Skeletal muscle tissue (tissue), 4 donors: ENCODE data around the gene SETD4. TPM values are rescaled to one million over a fixed set of nuclear protein-coding genes. Genes with fewer than 3 reads are reported as not detected.

Source experiments
- H3K27ac ChIP-seq: one replicate; pipeline ENCODE4 v1.7.0; 2013; ENCODE audit warnings: mild to moderate bottlenecking, low read depth, low read length, inconsistent platforms
- H3K27me3 ChIP-seq, 3 donors: one replicate each; pipeline ENCODE4 v1.7.0; 2013; ENCODE audit warnings: low read length in 3 of 3; ENCODE audit not compliant: control insufficient read depth in 3 of 3, insufficient read depth in 3 of 3
- H3K36me3 ChIP-seq, 3 donors: one replicate each; pipeline ENCODE4 v1.7.0; 2013; ENCODE audit warnings: low read length in 3 of 3; ENCODE audit not compliant: control insufficient read depth in 3 of 3, insufficient read depth in 3 of 3
- H3K4me1 ChIP-seq, 3 donors: one replicate each; pipeline ENCODE4 v1.7.0; 2013; ENCODE audit warnings: low read length in 3 of 3, mild to moderate bottlenecking in 3 of 3; ENCODE audit not compliant: control insufficient read depth in 3 of 3, insufficient read depth in 3 of 3
- H3K4me3 ChIP-seq, 3 donors: one replicate each; pipeline ENCODE4 v1.7.0; 2013; ENCODE audit warnings: low read length in 3 of 3
- H3K9ac ChIP-seq, 3 donors: one replicate each; pipeline ENCODE4 v1.7.0; 2013; ENCODE audit warnings: low read length in 3 of 3, mild to moderate bottlenecking in 3 of 3, moderate library complexity in 2 of 3, low read depth in 1 of 3
- H3K9me3 ChIP-seq, 3 donors: one replicate each; pipeline ENCODE4 v1.7.0; 2013; ENCODE audit warnings: low read length in 3 of 3; ENCODE audit not compliant: control insufficient read depth in 3 of 3
- total RNA-seq: library from RNA; depleted of rRNA; stranded (reverse); fragments of >200 nt; gene quantifications from one replicate; pipeline ENCODE4 v1.2.3, GENCODE V29; 2014
- donor health status: Osteomylitis.

Gene SETD4
- total RNA-seq, 1 donor from 2014 or later: 14.1 TPM

- Histone ChIP-seq H3K9ac (no peak overlapping the region), H3K4me1 (no peaks in the 10 kb centered on the region), H3K27me3 (peaks cover 0 to 9% (median 2%) of the 10 kb centered on the region in 3 donors), H3K27ac (no peak overlapping the region), H3K9me3 (no peaks in the 10 kb centered on the region), H3K4me3 (no peak overlapping the region), H3K36me3 (no peaks in the 10 kb centered on the region)
Measured at GRCh38 chr21:35995522-35996088, 64.7 kb downstream of the SETD4 start.

GRCh38 chr21:35994613-35995012 is 65.7 kb downstream of the SETD4 start:
- H3K4me3 ChIP-seq: no peak overlapping the region
- no peaks in the 10 kb centered on the region for H3K9me3 ChIP-seq
- no peaks in the 10 kb centered on the region for H3K4me1 ChIP-seq
- H3K27ac ChIP-seq: no peak overlapping the region
- H3K27me3 ChIP-seq: peaks cover 0 to 9% (median 2%) of the 10 kb centered on the region in 3 donors
- no peaks in the 10 kb centered on the region for H3K36me3 ChIP-seq
- no peak overlapping the region for H3K9ac ChIP-seq

GRCh38 chr21:35993875-35994490 is 66.3 kb downstream of the SETD4 start:
- Histone ChIP-seq H3K27me3 (peaks cover 0 to 9% (median 2%) of the 10 kb centered on the region in 3 donors), H3K4me1 (peaks cover 1 to 5% (median 4%) of the 10 kb centered on the region in 3 donors), H3K9ac (no peak overlapping the region), H3K27ac (no peak overlapping the region), H3K36me3 (no peaks in the 10 kb centered on the region), H3K4me3 (no peak overlapping the region), H3K9me3 (no peaks in the 10 kb centered on the region)

- Histone ChIP-seq H3K9me3 (no peaks in the 10 kb centered on the region), H3K36me3 (no peaks in the 10 kb centered on the region), H3K4me3 (no peak overlapping the region), H3K4me1 (peaks cover 3 to 8% (median 6%) of the 10 kb centered on the region in 3 donors), H3K27me3 (peaks cover 0 to 9% (median 0%) of the 10 kb centered on the region in 3 donors), H3K27ac (no peak overlapping the region), H3K9ac (no peak overlapping the region)
Measured at GRCh38 chr21:35991131-35991530, 69.2 kb downstream of the SETD4 start.

GRCh38 chr21:35990609-35991008 is 69.7 kb downstream of the SETD4 start:
- Histone ChIP-seq H3K9ac (no peak overlapping the region), H3K4me1 (peaks cover 3 to 8% (median 6%) of the 10 kb centered on the region in 3 donors), H3K36me3 (no peaks in the 10 kb centered on the region), H3K9me3 (no peaks in the 10 kb centered on the region), H3K27ac (no peak overlapping the region), H3K27me3 (peaks cover 0 to 9% (median 0%) of the 10 kb centered on the region in 3 donors), H3K4me3 (no peak overlapping the region)

- H3K9me3 ChIP-seq: no peaks in the 10 kb centered on the region
- no peak overlapping the region for H3K27ac ChIP-seq
- H3K9ac ChIP-seq: peak overlapping the region in 1 of 3 donors; percentile 40
- H3K4me3 ChIP-seq: peak overlapping the region in 2 of 3 donors; percentile 32 to 42
- peaks cover 3 to 8% (median 6%) of the 10 kb centered on the region in 3 donors for H3K4me1 ChIP-seq
- H3K27me3 ChIP-seq: peaks cover 0 to 4% (median 0%) of the 10 kb centered on the region in 3 donors
- no peaks in the 10 kb centered on the region for H3K36me3 ChIP-seq
Measured at GRCh38 chr21:35989138-35989735, 71.1 kb downstream of the SETD4 start.

GRCh38 chr21:35988416-35989137 is 71.7 kb downstream of the SETD4 start:
- Histone ChIP-seq H3K27me3 (no peaks in the 10 kb centered on the region), H3K36me3 (no peaks in the 10 kb centered on the region), H3K4me3 (peak overlapping the region in 1 of 3 donors; percentile 42), H3K4me1 (peaks cover 3 to 8% (median 6%) of the 10 kb centered on the region in 3 donors), H3K27ac (no peak overlapping the region), H3K9me3 (peaks cover 0 to 3% (median 3%) of the 10 kb centered on the region in 3 donors), H3K9ac (no peak overlapping the region)

GRCh38 chr21:35987475-35987874 is 72.9 kb downstream of the SETD4 start:
- H3K9me3 ChIP-seq: peaks cover 0 to 4% (median 3%) of the 10 kb centered on the region in 3 donors
- H3K4me1 ChIP-seq: peaks cover 3 to 8% (median 6%) of the 10 kb centered on the region in 3 donors
- no peak overlapping the region for H3K9ac ChIP-seq
- no peaks in the 10 kb centered on the region for H3K36me3 ChIP-seq
- no peaks in the 10 kb centered on the region for H3K27me3 ChIP-seq
- H3K27ac ChIP-seq: no peak overlapping the region
- no peak overlapping the region for H3K4me3 ChIP-seq

- no peak overlapping the region for H3K27ac ChIP-seq
- H3K9me3 ChIP-seq: peaks cover 0 to 4% (median 3%) of the 10 kb centered on the region in 3 donors
- H3K9ac ChIP-seq: no peak overlapping the region
- no peaks in the 10 kb centered on the region for H3K27me3 ChIP-seq
- H3K36me3 ChIP-seq: no peaks in the 10 kb centered on the region
- H3K4me3 ChIP-seq: no peak overlapping the region
- H3K4me1 ChIP-seq: peaks cover 3 to 8% (median 6%) of the 10 kb centered on the region in 3 donors
Measured at GRCh38 chr21:35984654-35985361, 75.5 kb downstream of the SETD4 start.
